ENCODE results near the gene CSNK2A3.

- no peak for TF ChIP-seq CTCF (IDR thresholded peaks at IDR 0.05; ENCODE audit: borderline replicate concordance, extremely low read depth, low read length, poor library complexity, severe bottlenecking)
- no peak for TF ChIP-seq EZH2 (IDR thresholded peaks at IDR 0.05; ENCODE audit: borderline replicate concordance, low read depth, low read length, severe bottlenecking)
Observed at GRCh38 chr11:11383995-11384394, 30.9 kb upstream of the CSNK2A3 start.

All from DND-41 (cell line).